DND-41 (cell line): ENCODE measurements around the gene GRIK3.

Experiments used
- ATAC-seq: fragments of 200-7000 bp; cut with Tn5 transposase; 3 replicates; pipeline ENCODE4 v1.9.1; 2021; ENCODE audit warnings: low read depth; ENCODE audit not compliant: insufficient read depth
- DNase-seq: peaks from one replicate; pipeline ENCODE4 v3.0.0-alpha.2; 2020
- H2AFZ ChIP-seq: 2 replicates; pipeline ENCODE4 v1.6.0; 2012; ENCODE audit warnings: low read depth, low read length
- H3K27ac ChIP-seq: 2 replicates; pipeline ENCODE4 v1.5.1; 2012; ENCODE audit warnings: low read length, inconsistent platforms
- H3K27me3 ChIP-seq: fragments of 200-600 bp; sonication (generic); 2 replicates; pipeline ENCODE4 v1.6.0; 2012; ENCODE audit warnings: low read length, mild to moderate bottlenecking, inconsistent platforms; ENCODE audit not compliant: insufficient read depth, poor library complexity
- H3K36me3 ChIP-seq: 2 replicates; pipeline ENCODE4 v1.5.1; 2012; ENCODE audit warnings: low read length, inconsistent platforms; ENCODE audit not compliant: insufficient read depth
- H3K4me1 ChIP-seq: 2 replicates; pipeline ENCODE4 v1.5.1; 2012; ENCODE audit warnings: mild to moderate bottlenecking, low read length; ENCODE audit not compliant: insufficient read depth
- H3K4me2 ChIP-seq: 2 replicates; pipeline ENCODE4 v1.6.0; 2012; ENCODE audit warnings: mild to moderate bottlenecking, moderate library complexity, low read length, inconsistent platforms; ENCODE audit not compliant: insufficient read depth
- H3K4me3 ChIP-seq, 2 experiments: fragments of 200-600 bp in 1 of 2; shearing (Covaris generic) in 1 of 2; 2 replicates each; pipeline ENCODE4 v1.5.1; 2012 to 2016; ENCODE audit warnings: inconsistent platforms in 2 of 2, low read length in 2 of 2, mild to moderate bottlenecking in 2 of 2, low read depth in 1 of 2, moderate library complexity in 1 of 2
- H3K79me2 ChIP-seq: 2 replicates; pipeline ENCODE4 v1.6.0; 2012; ENCODE audit warnings: low read length, inconsistent platforms; ENCODE audit not compliant: insufficient read depth
- H3K9ac ChIP-seq: 2 replicates; pipeline ENCODE4 v1.6.0; 2012; ENCODE audit warnings: low read depth, mild to moderate bottlenecking, inconsistent platforms, low read length, moderate library complexity
- H3K9me3 ChIP-seq: 2 replicates; pipeline ENCODE4 v1.5.1; 2012; ENCODE audit warnings: low read length, moderate library complexity, mild to moderate bottlenecking, inconsistent platforms; ENCODE audit not compliant: insufficient read depth, severe bottlenecking
- H4K20me1 ChIP-seq: 2 replicates; pipeline ENCODE4 v1.6.0; 2012; ENCODE audit warnings: low read length; ENCODE audit not compliant: insufficient read depth
- CTCF ChIP-seq: IDR thresholded peaks from 2 replicates; pipeline ENCODE4 v1.5.1; 2012; ENCODE audit warnings: borderline replicate concordance, low read length, moderate library complexity, mild to moderate bottlenecking; ENCODE audit not compliant: poor library complexity, severe bottlenecking; ENCODE audit errors: extremely low read depth
- EZH2 ChIP-seq: IDR thresholded peaks from 3 replicates; pipeline ENCODE4 v1.6.1; 2012; ENCODE audit warnings: borderline replicate concordance, low read depth, mild to moderate bottlenecking, moderate library complexity, low read length, inconsistent platforms; ENCODE audit not compliant: severe bottlenecking

Gene GRIK3

GRCh38 chr1:36762174-36762573 lies 272.1 kb downstream of the GRIK3 start:
- Histone ChIP-seq H4K20me1 (no peaks in the 10 kb centered on the region), H3K9me3 (no peaks in the 10 kb centered on the region)

GRCh38 chr1:36761113-36761512 lies 273.2 kb downstream of the GRIK3 start:
- Histone ChIP-seq H3K9ac (no peak overlapping the region), H3K4me2 (no peak overlapping the region), H3K4me1 (no peaks in the 10 kb centered on the region), H3K9me3 (no peaks in the 10 kb centered on the region), H3K4me3 (no peak overlapping the region), H3K27me3 (peaks cover 4% of the 10 kb centered on the region), H3K36me3 (no peaks in the 10 kb centered on the region), H3K27ac (no peak overlapping the region), H4K20me1 (no peaks in the 10 kb centered on the region), H3K79me2 (no peaks in the 10 kb centered on the region), H2AFZ (no peak overlapping the region)
- ATAC-seq (no peak), DNase-seq (no peak)
- no peak for TF ChIP-seq EZH2
- no peak for TF ChIP-seq CTCF

More at GRCh38 chr1:36762174-36762573, 272.1 kb downstream of the GRIK3 start:
- no peak overlapping the region for H2AFZ ChIP-seq
- ATAC-seq (no peak), DNase-seq (no peak)
- H3K27me3 ChIP-seq = no peaks in the 10 kb centered on the region
- H3K27ac ChIP-seq = no peak overlapping the region
- H3K4me2 ChIP-seq = no peak overlapping the region
- H3K4me3 ChIP-seq = no peak overlapping the region
- no peak overlapping the region for H3K9ac ChIP-seq
- no peaks in the 10 kb centered on the region for H3K36me3 ChIP-seq
- no peaks in the 10 kb centered on the region for H3K79me2 ChIP-seq
- TF ChIP-seq CTCF (no peak), EZH2 (no peak)
- H3K4me1 ChIP-seq = no peaks in the 10 kb centered on the region

- Histone ChIP-seq H4K20me1 (no peaks in the 10 kb centered on the region), H3K36me3 (no peaks in the 10 kb centered on the region), H3K4me1 (no peaks in the 10 kb centered on the region), H3K9me3 (no peaks in the 10 kb centered on the region), H3K4me2 (no peak overlapping the region), H3K79me2 (no peaks in the 10 kb centered on the region), H3K4me3 (no peak overlapping the region), H3K9ac (no peak overlapping the region), H2AFZ (no peak overlapping the region), H3K27ac (no peak overlapping the region), H3K27me3 (peaks cover 4% of the 10 kb centered on the region)
- DNase-seq (no peak), ATAC-seq (no peak)
- TF ChIP-seq CTCF (no peak), EZH2 (no peak)
These were observed 274.2 kb downstream of the GRIK3 start for GRCh38 chr1:36760081-36760480.

- H3K27ac ChIP-seq = no peak overlapping the region
- H3K36me3 ChIP-seq = no peaks in the 10 kb centered on the region
- DNase-seq (no peak), ATAC-seq (no peak)
- H3K27me3 ChIP-seq = peaks cover 4% of the 10 kb centered on the region
- H3K4me3 ChIP-seq = no peak overlapping the region
- no peaks in the 10 kb centered on the region for H4K20me1 ChIP-seq
- H3K9ac ChIP-seq = no peak overlapping the region
- H3K4me2 ChIP-seq = no peak overlapping the region
- TF ChIP-seq CTCF (no peak), EZH2 (no peak)
- H2AFZ ChIP-seq = no peak overlapping the region
- no peaks in the 10 kb centered on the region for H3K4me1 ChIP-seq
- no peaks in the 10 kb centered on the region for H3K79me2 ChIP-seq
- H3K9me3 ChIP-seq = no peaks in the 10 kb centered on the region
These were observed 275.0 kb downstream of the GRIK3 start for GRCh38 chr1:36759355-36759754.
